Neuronal stem cell (in vitro differentiated cells): ENCODE data around the gene CRACR2A.

Experiments used
- DNase-seq: peaks from one replicate; pipeline ENCODE4 v3.0.0-alpha.2; 2013; ENCODE audit warnings: low spot score
- H2AFZ ChIP-seq: one replicate; pipeline ENCODE4 v1.6.1; 2013; ENCODE audit warnings: mild to moderate bottlenecking, low read length, inconsistent platforms
- H2AK5ac ChIP-seq: 2 replicates; pipeline ENCODE4 v1.6.1; 2013; ENCODE audit warnings: low read depth, mild to moderate bottlenecking, inconsistent platforms, low read length, moderate library complexity, mixed read lengths
- H2BK120ac ChIP-seq: 2 replicates; pipeline ENCODE4 v1.6.1; 2013; ENCODE audit warnings: low read depth, mild to moderate bottlenecking, inconsistent platforms, low read length, moderate library complexity, mixed read lengths
- H2BK12ac ChIP-seq: one replicate; pipeline ENCODE4 v1.6.1; 2013; ENCODE audit warnings: low read length, inconsistent platforms
- H2BK15ac ChIP-seq: 2 replicates; pipeline ENCODE4 v1.6.1; 2013; ENCODE audit warnings: mild to moderate bottlenecking, low read length, inconsistent platforms, mixed read lengths
- H2BK5ac ChIP-seq: one replicate; pipeline ENCODE4 v1.6.1; 2013; ENCODE audit warnings: inconsistent platforms, mild to moderate bottlenecking, low read length, moderate library complexity
- H3K14ac ChIP-seq: one replicate; pipeline ENCODE4 v1.6.1; 2013; ENCODE audit warnings: low read length, inconsistent platforms
- H3K18ac ChIP-seq: 2 replicates; pipeline ENCODE4 v1.6.1; 2013; ENCODE audit warnings: low read length, inconsistent platforms
- H3K23ac ChIP-seq: 2 replicates; pipeline ENCODE4 v1.6.1; 2013; ENCODE audit warnings: low read depth, mild to moderate bottlenecking, mixed read lengths, low read length, inconsistent platforms; ENCODE audit not compliant: poor library complexity
- H3K27ac ChIP-seq: replicated peaks from 3 replicates; pipeline ENCODE4 v1.5.1; 2013; ENCODE audit warnings: low read length, inconsistent platforms
- H3K27me3 ChIP-seq, 3 experiments: 2 replicates each; pipeline ENCODE4 v1.6.1; 2013; ENCODE audit warnings: low read length in 3 of 3, mild to moderate bottlenecking in 2 of 3, inconsistent platforms in 1 of 3, low read depth in 1 of 3, mixed read lengths in 1 of 3, moderate library complexity in 1 of 3; ENCODE audit not compliant: control insufficient read depth in 3 of 3, insufficient read depth in 3 of 3
- H3K36me3 ChIP-seq, 2 donors: replicated peaks in 1 of 2; 2 replicates each; pipeline ENCODE4 v1.6.1; 2013; ENCODE audit warnings: low read length in 2 of 2; ENCODE audit not compliant: control insufficient read depth in 2 of 2, insufficient read depth in 2 of 2
- H3K4ac ChIP-seq: 2 replicates; pipeline ENCODE4 v1.6.1; 2013; ENCODE audit warnings: inconsistent platforms, mild to moderate bottlenecking, low read length, moderate library complexity
- H3K4me1 ChIP-seq, 2 donors: 1 replicate in 1 of 2; 2 replicates in 1 of 2; pipeline ENCODE4 v1.6.1; 2013; ENCODE audit warnings: low read length in 2 of 2, low read depth in 1 of 2; ENCODE audit not compliant: control insufficient read depth in 2 of 2, insufficient read depth in 1 of 2
- H3K4me2 ChIP-seq: one replicate; pipeline ENCODE4 v1.6.1; 2013; ENCODE audit warnings: mild to moderate bottlenecking, low read length, inconsistent platforms; ENCODE audit not compliant: insufficient read depth, poor library complexity, severe bottlenecking
- H3K4me3 ChIP-seq, 2 donors: 2 replicates each; pipeline ENCODE4 v1.5.1; 2013; ENCODE audit warnings: low read length in 2 of 2, mild to moderate bottlenecking in 2 of 2, inconsistent platforms in 1 of 2, moderate library complexity in 1 of 2
- H3K79me1 ChIP-seq: one replicate; pipeline ENCODE4 v1.6.1; 2013; ENCODE audit warnings: low read depth, mild to moderate bottlenecking, inconsistent platforms, low read length, moderate library complexity
- H3K9ac ChIP-seq: one replicate; pipeline ENCODE4 v1.6.1; 2013; ENCODE audit warnings: mild to moderate bottlenecking, low read depth, low read length, inconsistent platforms; ENCODE audit not compliant: poor library complexity
- H3K9me3 ChIP-seq, 2 donors: replicated peaks in 1 of 2; 2 replicates each; pipeline versions ENCODE3 to v1.6.1; 2013; ENCODE audit warnings: low read length in 2 of 2, mild to moderate bottlenecking in 2 of 2, inconsistent platforms in 1 of 2, low read depth in 1 of 2, mixed read lengths in 1 of 2, moderate library complexity in 1 of 2; ENCODE audit not compliant: control insufficient read depth in 2 of 2, insufficient read depth in 1 of 2
- H4K8ac ChIP-seq: one replicate; pipeline ENCODE4 v1.6.1; 2013; ENCODE audit warnings: low read depth, mild to moderate bottlenecking, inconsistent platforms, low read length, moderate library complexity
- H4K91ac ChIP-seq: one replicate; pipeline ENCODE4 v1.6.1; 2013; ENCODE audit warnings: low read length, low read depth, mild to moderate bottlenecking, inconsistent platforms; ENCODE audit not compliant: poor library complexity
- WGBS, 2 donors: extraction: QIAGEN DNeasy Blood & Tissue Kit; methylation state at CpG; one replicate each; pipeline ENCODE4 v1.1.7; 2013; ENCODE audit warnings: missing lambda C conversion rate in 2 of 2, mixed read lengths in 1 of 2; ENCODE audit not compliant: insufficient read length in 2 of 2, insufficient replicate concordance in 1 of 2; ENCODE audit errors: extremely low coverage in 2 of 2; 5-methylcytosine and 5-hydroxymethylcytosine counted together

CRACR2A gene

DNA sequence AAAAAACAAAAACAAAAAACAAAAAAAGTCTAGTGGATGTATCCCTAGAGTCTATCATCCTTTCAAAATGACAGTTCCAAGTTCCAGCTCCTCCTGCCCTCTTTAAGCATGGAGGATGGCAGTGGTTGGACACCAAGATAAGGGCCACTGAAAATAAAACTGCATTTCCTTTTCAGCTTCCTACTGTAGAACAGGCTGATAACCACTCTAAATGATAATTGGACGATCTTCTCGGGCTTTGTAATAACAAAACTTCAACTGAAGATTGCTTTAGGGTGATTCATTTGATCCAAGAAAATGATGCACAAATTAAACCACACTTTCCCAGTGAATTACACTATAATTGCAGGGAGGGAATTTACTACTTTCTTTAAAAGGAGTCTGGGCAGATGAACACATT, 42.2 kb upstream of the CRACR2A start:
- no peak overlapping the region for H2BK15ac ChIP-seq
- no peak overlapping the region for H3K27ac ChIP-seq
- H2AFZ ChIP-seq = no peak overlapping the region
- H3K9ac ChIP-seq = no peak overlapping the region
- H3K23ac ChIP-seq = no peak overlapping the region
- no peak overlapping the region for H3K4ac ChIP-seq
- no peak overlapping the region for H3K14ac ChIP-seq
- H2BK12ac ChIP-seq = no peak overlapping the region
- peaks cover 0 to 6% of the 10 kb centered on the region in 2 donors for H3K4me1 ChIP-seq
- H3K18ac ChIP-seq = no peak overlapping the region
- no peak overlapping the region for H3K4me2 ChIP-seq
- no peak overlapping the region for H4K8ac ChIP-seq
- WGBS, 2 donors = no CpG with 5 or more reads among the region's 2 CpGs
- H2AK5ac ChIP-seq = no peak overlapping the region
- H2BK5ac ChIP-seq = no peak overlapping the region
- H2BK120ac ChIP-seq = no peak overlapping the region
- no peak overlapping the region for H3K4me3 ChIP-seq
- peaks cover 0 to 10% of the 10 kb centered on the region in 2 donors for H3K36me3 ChIP-seq
- no peaks in the 10 kb centered on the region for H3K79me1 ChIP-seq
- H3K9me3 ChIP-seq = no peaks in the 10 kb centered on the region
- no peak for DNase-seq
- no peak overlapping the region for H4K91ac ChIP-seq
- H3K27me3 ChIP-seq = no peaks in the 10 kb centered on the region

DNA sequence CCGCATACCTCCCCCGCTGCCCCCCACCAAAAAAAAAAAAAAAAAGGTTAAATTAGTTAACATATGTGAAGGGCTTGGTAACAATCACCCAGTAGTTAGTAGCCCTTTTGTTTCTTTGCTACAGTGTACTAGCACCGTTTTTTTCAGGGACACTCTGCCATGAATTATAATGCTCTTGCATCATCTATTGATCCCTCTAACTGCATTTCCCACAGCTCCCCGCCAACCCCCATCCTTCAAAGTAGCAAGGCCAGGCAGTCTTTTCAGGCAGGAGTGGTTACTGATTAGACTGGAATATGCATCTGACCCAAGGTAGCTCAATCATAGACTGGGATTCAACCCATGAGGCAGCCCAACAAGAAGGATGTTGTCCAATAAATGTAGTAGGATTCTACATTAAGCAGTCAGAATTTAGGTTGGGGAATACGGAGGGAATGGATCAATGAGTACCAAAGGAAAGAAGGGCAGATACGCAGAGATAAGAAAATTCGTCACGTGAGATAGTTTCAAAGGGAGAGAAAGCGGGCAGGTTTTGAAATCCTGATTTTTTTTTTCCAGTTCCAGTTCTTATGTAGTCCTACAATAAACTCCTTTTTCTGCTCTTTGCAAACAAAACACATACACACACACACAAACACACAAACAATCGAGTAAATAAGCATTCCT, 39.8 kb upstream of the CRACR2A start:
- H3K14ac ChIP-seq = no peak overlapping the region
- H4K8ac ChIP-seq = no peak overlapping the region
- no peak overlapping the region for H2BK120ac ChIP-seq
- no peak overlapping the region for H3K23ac ChIP-seq
- peaks cover 1 to 4% of the 10 kb centered on the region in 2 donors for H3K9me3 ChIP-seq
- H3K4me2 ChIP-seq = no peak overlapping the region
- H2AFZ ChIP-seq = no peak overlapping the region
- H2AK5ac ChIP-seq = no peak overlapping the region
- no peak overlapping the region for H3K4me3 ChIP-seq
- no peak overlapping the region for H3K27ac ChIP-seq
- no peak for DNase-seq
- no peak overlapping the region for H2BK15ac ChIP-seq
- 100% methylated on average over 1 of the region's 10 CpGs; no CpG with 5 or more reads in 1 of the 2 donors for WGBS, 2 donors
- H2BK12ac ChIP-seq = no peak overlapping the region
- no peaks in the 10 kb centered on the region for H3K27me3 ChIP-seq
- no peak overlapping the region for H3K18ac ChIP-seq
- no peak overlapping the region for H3K9ac ChIP-seq
- H3K36me3 ChIP-seq = peaks cover 0 to 4% of the 10 kb centered on the region in 2 donors
- H3K79me1 ChIP-seq = no peaks in the 10 kb centered on the region
- H4K91ac ChIP-seq = no peak overlapping the region
- H2BK5ac ChIP-seq = no peak overlapping the region
- H3K4me1 ChIP-seq = peaks cover 0 to 6% of the 10 kb centered on the region in 2 donors
- no peak overlapping the region for H3K4ac ChIP-seq

- H3K23ac ChIP-seq = no peak overlapping the region
- no peak overlapping the region for H2AFZ ChIP-seq
- H2BK15ac ChIP-seq = no peak overlapping the region
- H2BK120ac ChIP-seq = no peak overlapping the region
- H3K27me3 ChIP-seq = no peaks in the 10 kb centered on the region
- H2BK5ac ChIP-seq = no peak overlapping the region
- peaks cover 0 to 6% of the 10 kb centered on the region in 2 donors for H3K4me1 ChIP-seq
- no peak for DNase-seq
- no peaks in the 10 kb centered on the region for H3K36me3 ChIP-seq
- no peak overlapping the region for H3K4me2 ChIP-seq
- no CpG with 5 or more reads among the region's 5 CpGs for WGBS, 2 donors
- H4K8ac ChIP-seq = no peak overlapping the region
- H3K14ac ChIP-seq = no peak overlapping the region
- no peak overlapping the region for H4K91ac ChIP-seq
- H3K18ac ChIP-seq = no peak overlapping the region
- H3K9me3 ChIP-seq = peaks cover 1 to 4% of the 10 kb centered on the region in 2 donors
- H3K4ac ChIP-seq = no peak overlapping the region
- no peak overlapping the region for H3K4me3 ChIP-seq
- H3K79me1 ChIP-seq = no peaks in the 10 kb centered on the region
- H3K9ac ChIP-seq = no peak overlapping the region
- no peak overlapping the region for H3K27ac ChIP-seq
- no peak overlapping the region for H2BK12ac ChIP-seq
- no peak overlapping the region for H2AK5ac ChIP-seq
These were observed 38.5 kb upstream of the CRACR2A start for GRCh38 chr12:3791256-3791874.

DNA sequence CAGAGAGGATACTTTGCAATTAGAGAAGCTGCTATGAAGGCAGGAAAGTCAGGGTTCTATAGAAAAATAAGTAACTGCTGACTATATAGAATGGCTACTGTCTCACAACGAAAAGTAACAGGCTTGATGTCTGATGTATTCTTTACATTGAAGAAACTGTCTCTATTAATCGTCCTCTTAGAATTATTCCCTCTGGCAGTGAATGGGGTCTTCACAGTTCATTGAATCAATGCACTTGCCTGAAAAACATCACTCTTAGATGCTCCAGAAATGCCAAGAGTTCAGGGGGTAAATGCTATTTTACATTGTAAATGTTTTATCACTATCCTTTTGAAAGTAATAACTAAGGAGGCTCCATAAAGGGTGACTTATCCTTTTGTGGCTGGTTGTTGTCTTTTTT, 37.7 kb upstream of the CRACR2A start:
- no peak overlapping the region for H3K4me3 ChIP-seq
- H3K4ac ChIP-seq = no peak overlapping the region
- H2AK5ac ChIP-seq = no peak overlapping the region
- no peak overlapping the region for H3K4me2 ChIP-seq
- no peak overlapping the region for H2BK15ac ChIP-seq
- H3K23ac ChIP-seq = no peak overlapping the region
- peaks cover 1 to 4% of the 10 kb centered on the region in 2 donors for H3K9me3 ChIP-seq
- no peak overlapping the region for H2BK120ac ChIP-seq
- H3K18ac ChIP-seq = no peak overlapping the region
- H2AFZ ChIP-seq = no peak overlapping the region
- H3K9ac ChIP-seq = no peak overlapping the region
- H3K36me3 ChIP-seq = no peaks in the 10 kb centered on the region
- H2BK5ac ChIP-seq = no peak overlapping the region
- peaks cover 0 to 6% of the 10 kb centered on the region in 2 donors for H3K4me1 ChIP-seq
- no peak for DNase-seq
- H4K91ac ChIP-seq = no peak overlapping the region
- no peak overlapping the region for H4K8ac ChIP-seq
- whole genome bisulfite sequencing, 2 donors = no CpG with 5 or more reads among the region's 2 CpGs
- H3K27ac ChIP-seq = no peak overlapping the region
- H3K14ac ChIP-seq = no peak overlapping the region
- H3K79me1 ChIP-seq = no peaks in the 10 kb centered on the region
- no peak overlapping the region for H2BK12ac ChIP-seq
- H3K27me3 ChIP-seq = no peaks in the 10 kb centered on the region
